Testis (tissue), 3 donors: ENCODE results near the gene OR2F1. TPM values are rescaled to one million over a fixed set of nuclear protein-coding genes. Genes with fewer than 3 reads are reported as not detected.

ENCODE experiments used
- DNase-seq: peaks from one replicate; pipeline ENCODE4 v3.0.0-alpha.2; 2019
- H3K27ac ChIP-seq, 2 donors: fragments of 200-600 bp; sonication (generic); one replicate each; pipeline ENCODE4 v1.5.1; 2019
- H3K27me3 ChIP-seq: fragments of 200-600 bp; sonication (generic); one replicate; pipeline ENCODE4 v1.5.1; 2019
- H3K36me3 ChIP-seq: fragments of 200-600 bp; sonication (generic); one replicate; pipeline ENCODE4 v1.5.1; 2017; ENCODE audit warnings: low read depth; ENCODE audit errors: missing control alignments
- H3K4me1 ChIP-seq: fragments of 200-600 bp; sonication (generic); one replicate; pipeline ENCODE4 v1.5.1; 2019
- H3K4me3 ChIP-seq, 2 donors: fragments of 200-600 bp; sonication (generic); one replicate each; pipeline ENCODE4 v1.5.1; 2017 to 2019
- H3K9me3 ChIP-seq: fragments of 200-600 bp; sonication (generic); one replicate; pipeline ENCODE4 v1.5.1; 2017
- CTCF ChIP-seq, 3 experiments: fragments of 450-650 bp in 2 of 3; fragments of 200-600 bp in 1 of 3; sonication (generic) in 1 of 3; IDR thresholded peaks; one replicate each; pipeline ENCODE4 v1.5.1; 2016 to 2019; ENCODE audit warnings: antibody characterized with exemption in 3 of 3, mild to moderate bottlenecking in 2 of 3, moderate library complexity in 1 of 3
- POLR2A ChIP-seq: fragments of 450-650 bp; IDR thresholded peaks from one replicate; pipeline ENCODE4 v1.6.1; 2017; ENCODE audit warnings: antibody characterized with exemption, mild to moderate bottlenecking, moderate library complexity
- WGBS, 2 donors: methylation state at CpG; one replicate each; pipeline ENCODE4 v1.1.5; 2018; 5-methylcytosine and 5-hydroxymethylcytosine counted together
- intact Hi-C: fragments of 100-400 bp; cut with DNase I; formaldehyde crosslinking; loops from one replicate; pipeline ENCODE4 v1.15.1; 2023; ENCODE audit warnings: low total_unique reads
- polyA plus RNA-seq: library from polyadenylated mRNA; stranded (reverse); fragments of 350-450 nt; fragmentation: Illumina TruSeq; extraction: RNeasy Lipid Tissue Mini Kit (QIAGEN cat#74804); gene quantifications from one replicate; pipeline ENCODE4 v1.2.3, GENCODE V29; 2014; ENCODE audit warnings: low read depth, low replicate concordance; ENCODE audit not compliant: insufficient read depth
- total RNA-seq, 2 donors: library from RNA; depleted of rRNA; stranded (reverse); fragments of >200 nt; gene quantifications; one replicate each; pipeline ENCODE4 v1.2.3, GENCODE V29; 2016

OR2F1 gene
- total and polyA plus RNA-seq, 3 donors from 2014 or later, result 0.20 to 5.3 (median 2.2) TPM

GRCh38 chr7:143929224-143929920 is 25.3 kb upstream of the OR2F1 start:
- no peaks in the 10 kb centered on the region for H3K27me3 ChIP-seq
- H3K9me3 ChIP-seq, result no peaks in the 10 kb centered on the region
- WGBS, 2 donors, result 98 to 100% methylated on average over 1 of the region's 1 CpG
- no peaks in the 10 kb centered on the region for H3K4me1 ChIP-seq
- no peak for DNase-seq
- H3K27ac ChIP-seq, result no peak overlapping the region
- no peak overlapping the region for H3K4me3 ChIP-seq
- TF ChIP-seq POLR2A (no peak), CTCF (IDR thresholded peaks at IDR 0.05) (no peak)
- no peaks in the 10 kb centered on the region for H3K36me3 ChIP-seq
- intact Hi-C loops, result no loop called here

GRCh38 chr7:143931739-143932138 is 22.9 kb upstream of the OR2F1 start:
- H3K27me3 ChIP-seq, result no peaks in the 10 kb centered on the region
- TF ChIP-seq CTCF (IDR thresholded peaks at IDR 0.05), result no peak
- no peak for TF ChIP-seq POLR2A
- no peak overlapping the region for H3K4me3 ChIP-seq
- H3K4me1 ChIP-seq, result no peaks in the 10 kb centered on the region
- intact Hi-C loops, result no loop called here
- no peaks in the 10 kb centered on the region for H3K9me3 ChIP-seq
- DNase-seq, result no peak
- H3K27ac ChIP-seq, result no peak overlapping the region
- H3K36me3 ChIP-seq, result no peaks in the 10 kb centered on the region

GRCh38 chr7:143934526-143935325 is 19.9 kb upstream of the OR2F1 start, which contains the start of gene OR2F2:
Gene OR2F2, plus strand, starts transcription at chr7:143935233. Its CDS starts 0 bp downstream, at chr7:143935233.
- H3K27me3 ChIP-seq, result no peaks in the 10 kb centered on the region
- DNase-seq, result no peak
- no peaks in the 10 kb centered on the region for H3K36me3 ChIP-seq
- TF ChIP-seq POLR2A, result no peak
- TF ChIP-seq CTCF (IDR thresholded peaks at IDR 0.05), result no peak
- H3K4me3 ChIP-seq, result no peak within 1 kb of the TSS
- H3K27ac ChIP-seq, result no peak within 1 kb of the TSS
- H3K9me3 ChIP-seq, result no peaks in the 10 kb centered on the region
- no peaks in the 10 kb centered on the region for H3K4me1 ChIP-seq
- 49 to 69% methylated on average over 3 of the region's 3 CpGs for WGBS, 2 donors
- intact Hi-C loops, result no loop called here

- no peaks in the 10 kb centered on the region for H3K9me3 ChIP-seq
- TF ChIP-seq CTCF (IDR thresholded peaks at IDR 0.05) (no peak), POLR2A (no peak)
- H3K4me1 ChIP-seq, result no peaks in the 10 kb centered on the region
- intact Hi-C loops, result no loop called here
- H3K27ac ChIP-seq, result no peak overlapping the region
- no peak for DNase-seq
- WGBS, 2 donors, result 81 to 92% methylated on average over 4 of the region's 4 CpGs
- H3K27me3 ChIP-seq, result no peaks in the 10 kb centered on the region
- no peak overlapping the region for H3K4me3 ChIP-seq
- no peaks in the 10 kb centered on the region for H3K36me3 ChIP-seq
Observed at GRCh38 chr7:143936087-143937009, 18.3 kb upstream of the OR2F1 start.
